Activated CD8-positive, alpha-beta memory T cell treated with anti-CD3 and anti-CD28 coated beads for 48 hours (primary cell): ENCODE results near the gene AJAP1.

Source experiments
- DNase-seq, 3 experiments: peaks; one replicate each; pipeline ENCODE4 v3.0.0-alpha.2; 2020; ENCODE audit warnings: low read depth in 2 of 3, low spot score in 2 of 3

The AJAP1 gene

DNA sequence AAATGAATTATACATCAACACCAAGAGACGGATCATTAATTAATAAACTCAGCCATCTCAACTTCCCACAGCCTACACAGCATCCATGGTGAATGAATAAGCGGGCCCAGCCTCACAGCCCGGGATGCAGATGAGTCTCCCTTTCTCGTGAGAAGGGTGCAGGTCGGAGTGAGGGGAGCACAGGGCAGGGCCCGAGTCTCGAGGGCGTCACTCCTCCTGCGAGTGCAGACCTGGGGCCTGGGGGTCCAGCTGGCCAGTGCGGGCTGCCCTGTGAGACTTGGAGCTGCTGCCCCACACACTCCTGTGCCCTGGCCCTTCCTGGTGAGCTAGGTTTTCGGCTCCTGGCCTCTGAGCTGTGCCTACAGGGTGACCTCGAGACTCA lies 74.7 kb downstream of the AJAP1 start:
- DNase-seq: no peak

DNA sequence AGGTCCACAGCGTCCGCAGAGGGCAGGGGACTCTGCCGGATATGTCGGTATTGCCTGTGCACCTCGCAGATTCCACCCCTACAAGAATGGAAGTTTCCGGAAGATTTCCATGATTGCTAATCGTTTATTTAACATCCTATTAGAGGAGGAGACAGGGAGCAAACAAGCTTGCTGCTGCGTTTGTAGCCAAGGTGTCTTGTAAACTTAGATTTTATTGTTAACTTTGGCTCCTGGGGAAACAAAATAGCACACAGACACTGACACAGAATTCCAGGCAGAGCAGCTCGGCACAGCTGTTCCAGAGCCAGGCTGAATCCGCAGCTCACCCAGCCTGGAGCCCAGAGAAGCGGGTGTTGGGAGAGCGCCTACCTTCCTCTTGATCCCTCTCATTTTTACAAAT lies 75.7 kb downstream of the AJAP1 start:
- no peak for DNase-seq

DNA sequence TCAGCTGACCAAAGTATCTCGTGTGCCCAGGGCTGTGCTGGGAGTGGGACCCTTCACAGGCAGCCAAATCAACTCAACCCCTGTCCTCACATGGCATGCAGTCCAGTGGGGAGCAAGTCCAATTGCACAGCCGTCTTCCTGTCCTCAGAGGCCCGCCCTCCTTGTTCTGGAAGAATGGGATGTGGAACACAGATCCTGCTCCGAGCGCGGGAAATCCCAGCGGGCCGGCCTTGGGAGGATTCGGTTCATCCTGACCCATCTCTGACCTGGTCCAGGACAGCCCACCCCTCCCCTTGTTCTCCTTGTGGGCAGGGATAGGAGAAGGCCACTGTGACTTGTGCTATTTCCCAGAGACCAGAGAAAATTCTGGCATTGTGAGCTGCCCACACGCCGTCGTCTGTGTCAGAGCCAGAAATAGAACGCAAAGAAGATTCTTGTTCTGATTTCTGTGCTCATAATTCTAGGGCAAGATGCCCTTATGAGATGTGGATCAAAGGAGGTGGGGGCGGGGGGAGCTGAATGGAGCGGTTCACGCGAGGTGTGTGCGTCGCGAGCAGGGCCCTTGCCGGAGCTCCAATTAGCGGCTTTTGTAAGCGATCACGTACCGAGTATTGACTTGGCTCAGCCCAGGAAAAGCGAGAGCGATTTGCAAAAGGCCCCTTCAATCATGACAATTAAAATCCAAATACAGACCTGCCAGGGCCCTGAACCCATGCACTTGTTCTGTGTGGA lies 79.2 kb downstream of the AJAP1 start:
- DNase-seq: no peak

DNA sequence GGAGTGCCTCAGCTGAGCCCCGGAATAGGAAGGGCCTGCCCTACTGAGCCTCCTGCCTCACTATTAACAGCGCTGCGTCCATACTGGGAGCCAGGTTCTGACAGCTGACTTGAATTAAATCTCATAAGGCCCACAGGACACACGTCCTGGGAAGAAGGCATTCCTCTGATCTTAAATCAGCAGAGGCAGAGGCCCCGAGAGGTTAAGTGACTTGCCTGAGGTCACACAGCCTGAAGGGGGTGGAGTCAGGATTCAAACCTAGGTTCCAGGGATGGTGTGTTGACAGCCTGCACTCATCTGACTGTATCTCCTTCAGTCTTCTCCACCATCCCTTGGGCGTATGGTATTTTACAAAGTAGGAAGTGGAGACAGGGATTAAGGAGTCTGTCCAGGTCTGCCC lies 79.8 kb downstream of the AJAP1 start:
- DNase-seq: no peak

DNA sequence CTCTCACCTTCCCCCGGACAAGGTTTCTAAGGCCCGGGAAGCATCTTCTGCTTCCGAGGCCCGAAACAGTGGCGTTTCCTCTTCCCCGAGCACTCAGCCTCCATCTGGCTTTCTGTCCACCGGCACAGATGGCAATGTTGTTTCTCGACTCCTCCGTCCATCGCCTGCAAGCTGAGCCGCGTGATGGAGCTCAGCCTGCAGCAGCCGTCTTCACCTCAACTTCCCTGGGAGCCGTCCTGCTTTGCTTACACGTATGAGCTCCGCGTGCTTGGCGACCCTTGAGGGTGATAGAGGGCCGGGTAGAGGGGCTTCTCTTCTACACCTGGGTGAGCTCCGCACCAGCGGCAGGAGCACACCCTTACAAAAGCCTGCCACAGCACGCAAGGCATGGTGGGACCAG lies 80.4 kb downstream of the AJAP1 start:
- DNase-seq: no peak

DNA sequence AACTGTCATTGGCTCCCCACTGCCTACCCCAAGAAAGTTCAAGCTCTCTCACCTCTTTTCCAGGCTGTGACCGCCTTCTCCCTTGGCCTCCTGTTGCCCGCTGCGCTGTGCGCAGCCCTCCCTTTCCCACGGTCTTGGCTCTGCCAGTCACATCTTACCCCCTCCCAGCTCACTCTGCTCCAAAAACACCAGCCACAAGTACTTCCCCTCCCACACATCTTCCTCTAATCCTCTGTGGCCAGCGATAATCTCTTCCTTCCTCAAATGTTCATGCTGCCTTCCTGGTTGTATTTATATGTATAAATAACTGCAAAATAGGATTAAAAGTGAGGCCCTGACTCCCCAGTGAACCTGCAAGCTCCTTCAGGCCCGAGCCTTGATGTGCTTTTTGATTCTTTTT lies 81.8 kb downstream of the AJAP1 start:
- no peak for DNase-seq

DNA sequence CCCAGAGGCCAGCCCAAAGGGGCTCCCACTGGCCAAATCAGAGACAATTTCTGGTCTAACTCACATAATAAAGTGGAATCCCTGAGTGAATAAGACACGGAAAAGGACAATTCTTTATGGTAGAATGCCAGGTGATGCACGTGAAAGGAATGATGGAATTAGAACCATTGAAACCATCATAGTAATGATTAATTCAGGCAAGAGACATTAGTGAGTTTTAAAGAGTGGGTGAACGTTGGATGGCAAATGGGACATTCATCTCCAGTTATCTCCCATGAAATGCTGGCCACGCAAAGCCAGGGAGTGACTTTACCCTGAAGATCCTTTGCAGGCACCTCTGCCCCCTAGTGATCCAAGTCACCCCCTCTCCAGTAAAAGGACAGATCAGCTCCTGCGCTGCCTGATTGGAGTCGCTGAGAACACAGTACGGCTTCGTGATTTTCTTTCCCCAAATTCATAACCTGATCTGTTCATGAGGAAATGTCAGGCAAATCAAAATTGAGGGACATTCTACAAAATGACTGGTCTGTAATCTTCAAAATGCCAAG lies 87.5 kb downstream of the AJAP1 start:
- DNase-seq: no peak

DNA sequence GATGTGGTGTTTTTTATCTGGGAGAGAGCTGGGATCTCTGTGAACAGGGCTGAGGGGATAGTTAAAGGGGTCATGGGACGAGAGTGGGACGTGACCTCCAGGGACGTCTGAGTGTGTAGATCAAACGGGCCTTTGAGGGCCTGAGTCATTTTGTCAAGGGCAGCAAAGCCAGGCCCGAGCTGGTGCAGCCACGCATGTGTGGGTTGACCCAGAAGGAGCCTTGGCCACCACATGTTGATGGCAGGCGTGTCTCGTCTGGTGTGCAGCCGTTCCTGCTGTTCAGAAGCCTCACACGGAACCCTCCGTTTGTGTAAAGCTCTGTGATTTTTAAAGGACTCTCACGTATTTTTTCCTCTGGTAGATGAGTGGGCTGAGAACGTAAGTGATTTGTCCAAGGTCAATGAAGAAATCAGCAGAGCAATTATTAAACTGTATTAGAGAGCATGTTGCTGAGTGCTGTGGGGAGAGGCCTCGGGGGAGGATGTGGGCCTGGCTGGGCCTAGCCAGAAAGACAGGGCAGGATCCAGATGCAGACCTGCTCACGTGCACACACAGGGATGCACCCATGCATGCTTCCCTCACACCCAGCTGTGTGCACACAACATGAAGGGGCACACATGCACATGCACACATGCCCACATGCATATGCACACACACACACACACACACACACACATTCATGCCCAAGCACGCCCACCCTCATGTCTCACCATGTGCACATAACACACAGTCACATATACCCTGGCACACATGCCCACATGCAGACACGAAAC lies 89.8 kb downstream of the AJAP1 start:
- DNase-seq: no peak

DNA sequence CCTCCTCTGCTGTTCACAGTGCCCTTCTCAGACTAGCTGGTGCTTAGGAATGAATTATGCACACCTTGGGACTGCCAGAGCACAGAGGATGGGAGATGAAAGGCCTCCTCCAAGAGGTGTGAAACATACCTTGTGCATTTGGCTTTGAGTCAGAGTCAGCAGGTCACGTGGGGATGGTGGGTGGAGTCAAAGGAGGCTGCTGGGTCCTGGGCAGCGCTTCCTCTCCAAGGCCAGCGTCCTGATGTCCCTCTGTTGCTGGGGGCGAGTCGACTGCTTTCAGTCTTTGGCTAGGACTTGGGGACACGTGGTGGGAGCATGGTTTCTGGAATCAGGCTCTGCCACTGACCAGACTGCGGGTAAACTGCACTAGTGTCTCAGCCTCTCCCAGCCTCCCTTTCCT lies 91.2 kb downstream of the AJAP1 start:
- no peak for DNase-seq

DNA sequence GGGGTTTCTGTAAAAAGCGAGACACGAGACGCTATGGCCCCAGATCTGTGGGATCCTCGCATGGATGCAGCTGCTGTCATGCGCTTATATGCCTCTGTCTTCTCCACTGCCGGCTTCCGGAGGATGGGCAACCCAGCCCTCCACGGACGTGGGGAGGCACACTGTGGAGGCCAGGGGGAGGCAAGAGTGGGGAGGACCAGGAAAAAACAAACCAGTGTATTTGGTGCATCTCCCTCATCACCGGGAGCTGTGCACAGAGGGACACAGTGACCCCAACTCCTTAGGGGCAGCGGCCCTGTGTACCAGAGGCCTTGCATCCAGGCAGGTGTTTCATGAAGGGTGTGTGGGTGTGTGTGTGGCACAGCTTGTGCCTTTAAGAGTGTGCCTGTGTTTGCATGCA lies 95.0 kb downstream of the AJAP1 start:
- no peak for DNase-seq

DNA sequence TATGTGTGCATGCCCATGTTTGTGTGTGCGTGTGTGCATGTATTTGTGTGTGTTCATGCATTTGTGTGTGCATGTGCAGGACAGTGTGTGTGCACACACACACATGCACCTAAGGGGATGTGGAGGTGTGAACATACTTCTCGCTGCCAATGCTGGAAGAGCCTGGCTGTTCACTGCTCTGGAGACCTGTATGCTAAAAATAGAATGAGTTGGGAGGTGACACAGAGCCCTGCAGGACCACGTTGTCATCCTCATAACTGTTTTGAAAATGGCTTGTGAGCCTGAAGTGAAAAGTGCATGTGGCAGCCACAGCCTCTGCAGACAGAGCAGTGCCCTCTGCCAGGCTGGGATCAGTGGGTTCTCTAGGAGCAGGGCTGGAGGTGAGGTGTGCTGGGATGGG lies 95.8 kb downstream of the AJAP1 start:
- DNase-seq: no peak

DNA sequence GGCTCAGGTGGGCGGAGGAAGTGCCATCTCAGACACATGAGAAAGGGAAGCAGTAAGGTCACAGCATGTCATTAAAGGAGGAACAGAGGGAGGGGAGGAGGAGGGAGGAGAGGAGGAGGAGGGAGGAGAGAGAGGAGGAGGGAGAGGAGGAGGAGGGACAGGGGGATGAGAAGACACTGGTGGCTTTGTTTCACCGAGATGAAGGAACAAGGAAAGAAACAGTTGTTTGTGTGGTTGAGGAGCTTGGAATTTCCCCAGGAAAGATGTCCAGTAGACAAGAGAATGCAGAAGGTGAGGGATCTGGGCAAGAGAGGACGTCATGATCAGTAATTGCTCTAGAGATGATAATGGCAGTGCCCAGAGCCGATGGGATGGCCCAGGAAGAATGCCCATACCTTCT lies 97.7 kb downstream of the AJAP1 start:
- no peak for DNase-seq

DNA sequence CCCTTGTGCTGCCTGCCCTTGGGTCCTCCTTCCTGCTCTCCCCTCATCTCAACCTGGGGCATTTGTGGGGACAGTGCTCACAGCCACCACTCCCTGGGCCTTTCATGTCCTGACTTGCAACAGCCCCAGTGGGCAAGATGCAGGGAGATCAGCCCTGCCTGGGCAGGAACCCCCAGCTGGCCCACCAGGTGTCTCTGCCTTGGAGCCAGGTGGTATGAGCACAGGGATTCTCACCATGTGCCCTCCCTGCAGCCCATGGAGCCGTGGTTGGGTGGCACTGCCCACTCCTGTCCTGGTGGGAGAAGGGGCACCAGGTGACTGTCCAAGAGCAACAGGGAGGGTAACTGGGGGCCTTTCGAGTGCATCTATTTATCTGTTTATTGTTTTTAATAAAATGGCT lies 100.4 kb downstream of the AJAP1 start:
- DNase-seq: no peak

DNA sequence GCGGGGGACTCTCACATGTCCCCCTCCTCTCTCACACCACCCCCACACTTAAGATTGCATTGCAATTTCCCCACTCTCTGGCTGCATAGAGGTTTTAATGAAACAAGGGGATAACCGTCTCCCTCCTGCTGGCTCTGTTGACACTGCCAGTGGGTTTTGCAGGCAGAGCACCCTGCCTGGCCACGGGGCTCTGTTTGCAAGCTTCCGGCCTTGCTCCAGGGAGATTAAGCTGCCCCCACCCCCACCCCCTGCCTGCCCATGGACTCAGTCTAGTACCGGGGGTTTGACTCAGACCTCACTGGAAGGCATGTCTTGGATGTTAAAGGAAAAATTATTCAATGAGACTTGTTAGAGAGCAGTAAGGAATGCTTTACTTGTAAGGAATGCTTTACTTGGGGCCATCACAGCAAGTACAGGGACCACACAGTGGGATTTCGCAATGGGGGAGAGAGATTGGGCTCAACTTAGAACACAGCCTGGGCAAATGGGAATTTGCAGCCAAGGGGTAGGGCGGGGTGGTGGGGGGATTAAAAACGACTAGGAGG lies 101.0 kb downstream of the AJAP1 start:
- DNase-seq: no peak

DNA sequence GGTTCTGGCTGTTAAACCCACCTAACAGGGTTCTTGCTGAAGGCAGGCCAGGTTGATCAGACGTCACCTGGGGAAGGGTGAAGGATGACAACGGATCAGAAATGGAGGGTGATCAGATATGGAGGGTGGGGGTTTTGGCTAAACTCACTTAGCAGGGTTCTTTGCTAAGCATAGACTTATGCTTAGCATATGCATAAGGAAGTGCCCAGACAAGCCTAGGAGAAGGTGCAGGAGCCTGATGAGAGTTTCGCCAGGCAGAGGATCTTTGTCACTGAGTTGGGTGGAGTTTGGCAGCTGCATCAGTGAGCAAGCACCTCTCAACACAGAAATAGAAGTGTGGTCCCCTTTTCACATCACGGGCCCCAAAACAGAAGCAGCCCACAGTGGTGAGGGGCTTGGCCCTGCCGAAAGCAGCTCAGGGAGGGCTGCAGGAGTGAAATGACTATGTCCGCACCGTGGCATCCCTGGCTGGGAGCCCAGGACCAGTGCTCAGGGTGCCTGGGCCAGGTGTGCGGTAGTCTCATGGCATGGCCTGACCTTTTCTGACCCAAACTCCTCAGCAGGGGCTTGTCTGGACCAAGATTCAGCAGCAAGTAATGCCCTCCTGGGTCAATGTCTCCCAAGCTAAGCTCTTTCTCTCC lies 101.6 kb downstream of the AJAP1 start:
- no peak for DNase-seq

DNA sequence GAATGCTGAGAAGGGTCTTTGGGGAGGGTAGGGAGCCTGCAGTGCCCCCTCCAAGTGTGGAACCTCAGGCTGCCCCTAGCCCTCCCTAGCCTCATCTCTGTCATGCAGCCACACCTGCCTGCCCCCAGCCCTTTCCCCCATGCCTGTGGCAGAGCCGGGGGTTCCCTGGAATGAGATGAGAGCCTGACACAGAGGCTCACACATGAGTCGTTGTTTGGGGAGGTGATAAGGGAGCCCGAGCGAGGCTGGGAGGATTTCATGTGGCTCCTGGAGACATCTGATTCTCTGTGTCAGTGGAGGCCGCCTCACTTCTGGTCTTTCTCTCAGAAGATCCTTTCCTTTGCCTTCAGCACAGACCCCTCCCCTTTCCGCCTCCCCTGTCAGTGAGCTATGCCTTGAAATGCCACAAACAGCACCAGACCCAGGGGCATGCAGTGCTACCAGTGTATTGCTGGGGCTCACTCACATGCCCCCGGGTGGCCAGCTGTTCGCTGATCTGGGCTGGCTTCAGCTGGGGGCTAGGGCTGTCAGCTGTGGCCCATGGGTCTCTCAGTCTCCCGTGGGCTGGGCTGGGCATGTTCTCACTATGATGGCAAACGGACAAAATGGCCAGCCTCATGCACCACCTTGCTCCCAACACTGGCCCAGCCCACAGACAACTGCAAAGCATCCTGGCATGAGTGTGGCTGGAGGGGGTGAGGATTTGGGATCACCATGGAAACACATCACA lies 102.6 kb downstream of the AJAP1 start:
- DNase-seq: no peak

DNA sequence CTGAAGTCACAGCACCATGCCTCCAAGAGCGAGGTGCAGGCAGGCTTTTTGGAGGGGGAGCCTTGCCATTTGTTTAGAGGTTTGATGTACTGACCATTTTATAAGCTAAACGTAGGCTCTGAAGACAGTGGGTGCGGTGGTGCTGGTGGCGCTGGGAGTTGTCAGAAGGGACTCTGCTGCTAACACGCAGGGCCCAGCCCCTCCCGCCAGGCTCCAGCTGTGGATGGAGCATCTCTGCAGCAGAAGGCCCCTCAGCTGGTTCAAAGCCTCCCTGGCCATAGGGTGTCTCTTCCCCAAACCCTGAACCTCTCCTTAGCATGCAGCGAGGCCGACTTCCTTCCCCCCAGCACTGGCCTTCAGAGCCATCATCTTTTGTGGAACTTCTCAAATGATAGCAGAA lies 105.3 kb downstream of the AJAP1 start:
- DNase-seq: no peak

DNA sequence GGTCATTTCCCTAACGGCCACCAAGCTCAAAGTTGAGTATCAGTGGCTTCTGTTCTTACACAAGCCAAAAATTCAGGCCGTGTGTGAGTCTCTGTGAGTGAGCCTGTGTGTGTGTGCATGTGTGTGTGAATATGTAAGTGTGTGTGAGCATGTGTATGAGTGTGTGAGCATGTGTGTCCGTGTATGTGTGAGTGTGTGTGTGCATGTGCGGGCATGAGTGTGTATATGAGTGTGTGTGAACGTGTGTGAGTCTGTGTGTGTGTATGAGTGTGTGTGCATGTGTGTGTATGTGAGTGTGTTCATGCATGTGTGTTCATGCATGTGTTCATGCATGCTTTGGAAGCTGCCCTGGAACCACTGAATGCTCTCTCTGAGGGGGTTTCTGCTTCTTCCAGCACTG lies 105.7 kb downstream of the AJAP1 start:
- no peak for DNase-seq

DNA sequence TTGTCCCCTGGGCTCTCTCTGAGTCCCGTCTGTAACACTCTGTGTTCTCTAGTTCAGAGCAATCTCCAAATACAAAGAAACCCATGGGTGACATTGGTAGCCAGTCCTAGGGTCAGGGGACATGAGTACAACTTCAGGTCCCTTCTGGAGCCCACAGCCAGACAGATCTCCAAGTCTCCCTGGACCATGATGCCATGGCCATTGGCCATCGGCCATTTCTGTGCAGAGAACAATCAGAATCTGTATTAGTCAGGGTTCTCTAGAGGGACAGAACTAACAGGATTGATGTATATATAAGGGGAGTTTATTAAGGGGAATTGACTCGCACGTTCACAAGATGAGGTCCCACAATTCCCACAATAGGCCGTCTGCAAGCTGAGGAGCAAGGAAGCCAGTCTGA lies 106.9 kb downstream of the AJAP1 start:
- DNase-seq: no peak

DNA sequence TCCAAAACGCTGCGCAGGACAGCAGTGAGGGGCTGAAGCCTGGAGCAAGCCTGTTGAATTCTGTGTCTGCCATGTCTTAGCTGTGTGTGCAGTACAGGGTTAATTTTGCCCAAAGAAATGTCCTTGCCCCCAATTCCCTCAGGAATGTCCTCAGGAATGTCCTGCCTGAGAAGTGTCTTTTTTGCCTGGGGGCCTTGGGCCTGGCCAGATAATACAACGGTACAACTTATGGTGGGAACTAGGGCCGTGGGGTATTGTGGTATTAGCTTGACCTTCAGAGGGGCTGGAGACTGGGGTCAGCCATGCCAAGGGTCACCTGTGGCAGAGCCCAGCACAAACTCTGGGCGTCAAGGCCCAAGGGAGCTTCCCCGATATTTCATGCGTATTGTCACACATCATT lies 107.7 kb downstream of the AJAP1 start:
- DNase-seq: no peak

DNA sequence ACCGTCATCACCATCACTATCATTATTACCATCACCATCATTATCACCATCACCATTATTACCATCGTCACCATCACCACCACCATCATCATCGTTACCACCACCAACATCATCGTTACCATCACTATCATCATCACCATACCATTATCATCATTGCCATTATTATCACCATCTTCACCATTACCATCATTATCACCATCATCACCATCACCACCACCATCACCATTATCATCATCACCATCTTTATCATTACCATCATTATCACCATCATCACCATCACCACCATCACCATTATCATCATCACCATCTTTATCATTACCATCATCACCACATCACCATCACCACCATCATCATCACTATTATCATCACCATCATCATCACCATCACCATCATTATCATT lies 112.9 kb downstream of the AJAP1 start:
- no peak for DNase-seq
